SK-N-SH (cell line): ENCODE results near the gene MLF2. TPM values are rescaled to one million over a fixed set of nuclear protein-coding genes. Genes with fewer than 3 reads are reported as not detected.
A peak's percentile ranks its signal among the peaks of the same experiment; 100 is the strongest.

ENCODE experiments used
- CTCF ChIA-PET: fragments of 300-600, 350-600 bp; formaldehyde crosslinking; extraction: SDS; loops from one replicate; lab custom pipeline; 2021; lab: Yijun Ruan, JAX
- POLR2A ChIA-PET: fragments of 350-600 bp; sonication (Branson Sonifier 250); formaldehyde crosslinking; extraction: SDS; loops from one replicate; lab custom pipeline; 2020; ENCODE audit warnings: antibody characterized with exemption, inconsistent platforms; lab: Yijun Ruan, JAX
- DNase-seq: peaks from one replicate; pipeline ENCODE4 v3.0.0; 2012
- H2AFZ ChIP-seq: fragments of 200-600 bp; sonication (generic); 2 replicates; pipeline ENCODE4 v1.8.1; 2016; ENCODE audit warnings: antibody characterized with exemption, mild to moderate bottlenecking, low read depth
- H3F3A ChIP-seq: fragments of 200-600 bp; sonication (generic); replicated peaks from 2 replicates; pipeline ENCODE3; 2016; ENCODE audit warnings: antibody characterized with exemption, mild to moderate bottlenecking; ENCODE audit not compliant: insufficient read depth
- H3K27ac ChIP-seq, 2 experiments: fragments of 200-500 bp in 1 of 2; fragments of 200-600 bp in 1 of 2; sonication (Bioruptor generic) in 1 of 2; sonication (generic), shearing (Covaris generic) in 1 of 2; 2 replicates each; pipeline versions ENCODE4 v1.5.1 to v1.6.1; 2014 to 2016; ENCODE audit warnings: low read depth in 2 of 2, inconsistent platforms in 1 of 2, low read length in 1 of 2, mild to moderate bottlenecking in 1 of 2, mixed read lengths in 1 of 2
- H3K27me3 ChIP-seq: fragments of 200-600 bp; sonication (generic), shearing (Covaris generic); 2 replicates; pipeline ENCODE4 v1.6.1; 2016; ENCODE audit warnings: mixed run types; ENCODE audit not compliant: insufficient read depth
- H3K36me3 ChIP-seq, 2 experiments: fragments of 200-500 bp in 1 of 2; fragments of 200-600 bp in 1 of 2; sonication (Bioruptor generic) in 1 of 2; sonication (generic) in 1 of 2; replicated peaks in 1 of 2; 2 replicates each; pipeline versions ENCODE3 to v1.5.1; 2014 to 2016; ENCODE audit warnings: low read length in 1 of 2, mild to moderate bottlenecking in 1 of 2; ENCODE audit not compliant: insufficient read depth in 2 of 2, control insufficient read depth in 1 of 2
- H3K4me1 ChIP-seq, 2 experiments: fragments of 200-500 bp in 1 of 2; fragments of 200-600 bp in 1 of 2; sonication (Bioruptor generic) in 1 of 2; sonication (generic), shearing (Covaris generic) in 1 of 2; 2 replicates each; pipeline versions ENCODE4 v1.5.1 to v1.6.1; 2014 to 2016; ENCODE audit warnings: low read depth in 1 of 2, low read length in 1 of 2, mixed run types in 1 of 2; ENCODE audit not compliant: insufficient read depth in 2 of 2, control insufficient read depth in 1 of 2
- H3K4me2 ChIP-seq: fragments of 200-600 bp; sonication (generic), shearing (Covaris generic); 2 replicates; pipeline ENCODE4 v1.6.1; 2017; ENCODE audit warnings: mixed run types
- H3K4me3 ChIP-seq, 2 experiments: fragments of 200-500 bp in 1 of 2; fragments of 200-600 bp in 1 of 2; sonication (Bioruptor generic) in 1 of 2; sonication (generic), shearing (Covaris generic) in 1 of 2; 2 replicates each; pipeline versions ENCODE4 v1.5.1 to v1.8.1; 2014 to 2016; ENCODE audit warnings: low read depth in 2 of 2, inconsistent platforms in 1 of 2, low read length in 1 of 2, mild to moderate bottlenecking in 1 of 2, mixed read lengths in 1 of 2, moderate library complexity in 1 of 2
- H3K79me2 ChIP-seq: fragments of 200-600 bp; sonication (generic); 2 replicates; pipeline ENCODE4 v1.8.1; 2017; ENCODE audit warnings: mild to moderate bottlenecking; ENCODE audit not compliant: insufficient read depth
- H3K9ac ChIP-seq: fragments of 200-600 bp; sonication (generic); 2 replicates; pipeline ENCODE4 v1.6.1; 2017; ENCODE audit warnings: mixed run types
- H3K9me2 ChIP-seq: fragments of 200-600 bp; sonication (generic); 2 replicates; pipeline ENCODE4 v1.6.1; 2017; ENCODE audit warnings: mixed run types
- H3K9me3 ChIP-seq: fragments of 200-600 bp; sonication (generic); 2 replicates; pipeline ENCODE4 v1.6.1; 2017; ENCODE audit warnings: mixed run types, mild to moderate bottlenecking, moderate library complexity
- H4K20me1 ChIP-seq: fragments of 200-600 bp; sonication (generic); 2 replicates; pipeline ENCODE4 v1.6.1; 2017; ENCODE audit warnings: mild to moderate bottlenecking, mixed run types; ENCODE audit not compliant: insufficient read depth
- CHD2 ChIP-seq: fragments of 150-350 bp; IDR thresholded peaks from 2 replicates; pipeline ENCODE4 v1.6.1; 2018; ENCODE audit warnings: low read length; ENCODE audit not compliant: partially characterized antibody
- FOXM1 ChIP-seq: IDR thresholded peaks from 2 replicates; pipeline ENCODE4 v1.4.0; 2012; ENCODE audit warnings: low read depth, mild to moderate bottlenecking
- GATA2 ChIP-seq: sonication (generic); formaldehyde crosslinking; IDR thresholded peaks from 2 replicates; pipeline ENCODE4 v1.5.0; 2020; ENCODE audit warnings: mild to moderate bottlenecking, missing genetic modification reagents
- JUND ChIP-seq: IDR thresholded peaks from 2 replicates; pipeline ENCODE4 v1.4.0; 2012
- MEF2A ChIP-seq: IDR thresholded peaks from 2 replicates; pipeline ENCODE4 v1.4.0; 2012; ENCODE audit warnings: low read depth, borderline replicate concordance
- MXI1 ChIP-seq: IDR thresholded peaks from 2 replicates; pipeline ENCODE4 v1.6.1; 2012; ENCODE audit warnings: mild to moderate bottlenecking, low read depth, low read length, improper control_type of control experiment
- NFIC ChIP-seq: IDR thresholded peaks from 2 replicates; pipeline ENCODE4 v1.4.0; 2012; ENCODE audit warnings: borderline replicate concordance
- NRF1 ChIP-seq: IDR thresholded peaks from 2 replicates; pipeline ENCODE4 v1.6.1; 2012; ENCODE audit warnings: low read depth, mild to moderate bottlenecking, low read length
- POLR2AphosphoS5 ChIP-seq: IDR thresholded peaks from 2 replicates; pipeline ENCODE4 v1.6.1; 2012; ENCODE audit warnings: low read depth, low read length
- SMC3 ChIP-seq: IDR thresholded peaks from 2 replicates; pipeline ENCODE4 v1.6.1; 2012; ENCODE audit warnings: low read depth, low read length, improper control_type of control experiment
- TAF1 ChIP-seq: IDR thresholded peaks from 2 replicates; pipeline ENCODE4 v1.6.1; 2012; ENCODE audit warnings: low read depth, mild to moderate bottlenecking, low read length, moderate library complexity, borderline replicate concordance
- TCF12 ChIP-seq: IDR thresholded peaks from 2 replicates; pipeline ENCODE4 v1.4.0; 2012
- WGBS: methylation state at CpG from one replicate; pipeline ENCODE4 v1.1.6; 2017; ENCODE audit warnings: low lambda C conversion rate; 5-methylcytosine and 5-hydroxymethylcytosine counted together
- polyA plus RNA-seq, 3 experiments: library from polyadenylated mRNA; depleted of rRNA; stranded (reverse); fragments of >200 nt; gene quantifications; 2 replicates each; pipeline ENCODE4 v1.2.3, GENCODE V29; 2012
- TF ChIP-seq, protein P1 (sequence below): IDR thresholded peaks from 2 replicates; pipeline ENCODE4 v1.4.0; 2012; ENCODE audit warnings: low read depth, borderline replicate concordance
- TF ChIP-seq, protein P2 (sequence below): IDR thresholded peaks from 2 replicates; pipeline ENCODE4 v1.6.1; 2012; ENCODE audit warnings: mild to moderate bottlenecking, low read depth, low read length, moderate library complexity
- TF ChIP-seq, protein P3 (sequence below): IDR thresholded peaks from 2 replicates; pipeline ENCODE4 v1.4.0; 2012; ENCODE audit warnings: low read depth, borderline replicate concordance
- TF ChIP-seq, protein P4 (sequence below): fragments of 200-600 bp; sonication (generic); IDR thresholded peaks from 2 replicates; pipeline ENCODE4 v1.6.1; 2017; ENCODE audit warnings: antibody characterized with exemption, mild to moderate bottlenecking, moderate library complexity

MLF2 gene
- polyA plus RNA-seq, 1 of the 3 experiments (the other 2 are of a cell fraction) = 535 TPM

DNA sequence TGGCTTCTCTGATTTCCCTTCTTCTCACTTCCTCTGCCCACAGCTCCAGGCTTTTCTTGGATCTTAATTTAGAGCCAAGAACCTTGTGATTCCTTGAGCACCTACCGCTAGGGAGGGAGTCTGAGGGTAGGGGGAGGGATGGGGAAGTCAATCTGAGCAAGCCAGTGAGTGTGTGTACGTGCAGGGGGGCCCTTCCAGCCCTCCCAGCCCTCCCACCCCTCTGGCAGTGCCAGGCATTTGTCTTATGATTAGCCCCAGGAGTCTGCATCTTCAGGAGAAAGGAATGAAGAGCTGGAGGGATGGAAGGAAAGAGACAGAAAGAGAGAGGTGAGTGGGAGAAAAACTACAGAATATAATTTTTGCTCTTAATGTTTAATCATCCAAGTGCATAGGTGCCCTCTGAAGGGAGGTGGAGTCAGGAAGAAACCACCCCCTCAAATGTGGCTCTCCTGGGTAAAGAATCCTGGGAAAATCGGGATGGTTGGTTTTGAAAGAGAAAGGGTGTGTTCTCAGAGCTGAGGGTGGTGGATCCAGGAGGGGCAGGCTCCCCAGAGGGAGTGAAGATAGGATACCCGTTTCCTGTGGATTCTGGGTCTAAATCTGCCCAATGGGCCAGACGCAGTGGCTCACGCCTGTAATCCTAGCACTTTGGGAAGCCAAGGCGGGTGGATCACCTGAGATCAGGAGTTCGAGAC, 54.4 kb downstream of the MLF2 start:
- DNase-seq = no peak
- H2AFZ ChIP-seq = no peak overlapping the region
- peak overlapping the region in 1 of 2 experiments; percentile 74; a peak in 2 of 4 replicates for H3K4me3 ChIP-seq
- H3K9me3 ChIP-seq = no peaks in the 10 kb centered on the region
- ChIA-PET POLR2A (interaction anchor here (2.9 to 3.1 kb wide), 2 partner anchors 9 to 25 kb away, joined by 22 to 38 read pairs; partner anchors contain the start of genes COPS7A and ZNF384), CTCF (interaction anchor here (0.6 to 2.7 kb wide), 13 partner anchors 9 to 319 kb away, joined by 3 to 13 read pairs (median 3); partner anchors contain the start of genes MLF2 and ZNF384)
- no peak overlapping the region for H3K9ac ChIP-seq
- no peaks in the 10 kb centered on the region for H3K27me3 ChIP-seq
- peaks cover 6 to 13% of the 10 kb centered on the region in 2 experiments; a peak in 2 of 4 replicates for H3K4me1 ChIP-seq
- H3K36me3 ChIP-seq = peaks cover 0 to 15% of the 10 kb centered on the region in 2 experiments
- H3K79me2 ChIP-seq = peaks cover 11% of the 10 kb centered on the region
- H3K27ac ChIP-seq = peak overlapping the region in 1 of 2 experiments; percentile 12; a peak in 2 of 4 replicates
- WGBS = 79% methylated on average over 8 of the region's 8 CpGs
- H3K4me2 ChIP-seq = peak overlapping the region; percentile 98
- H3F3A ChIP-seq = peaks cover 12% of the 10 kb centered on the region
- TF ChIP-seq TCF12 (no peak), TAF1 (no peak), POLR2AphosphoS5 (no peak), JUND (no peak), GATA2 (no peak), MXI1 (no peak), MEF2A (no peak), NFIC (no peak), FOXM1 (no peak), SMC3 (no peak), CHD2 (no peak), NRF1 (no peak)
- TF ChIP-seq, protein P1, sequence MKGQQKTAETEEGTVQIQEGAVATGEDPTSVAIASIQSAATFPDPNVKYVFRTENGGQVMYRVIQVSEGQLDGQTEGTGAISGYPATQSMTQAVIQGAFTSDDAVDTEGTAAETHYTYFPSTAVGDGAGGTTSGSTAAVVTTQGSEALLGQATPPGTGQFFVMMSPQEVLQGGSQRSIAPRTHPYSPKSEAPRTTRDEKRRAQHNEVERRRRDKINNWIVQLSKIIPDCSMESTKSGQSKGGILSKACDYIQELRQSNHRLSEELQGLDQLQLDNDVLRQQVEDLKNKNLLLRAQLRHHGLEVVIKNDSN = no peak
- TF ChIP-seq, protein P2, sequence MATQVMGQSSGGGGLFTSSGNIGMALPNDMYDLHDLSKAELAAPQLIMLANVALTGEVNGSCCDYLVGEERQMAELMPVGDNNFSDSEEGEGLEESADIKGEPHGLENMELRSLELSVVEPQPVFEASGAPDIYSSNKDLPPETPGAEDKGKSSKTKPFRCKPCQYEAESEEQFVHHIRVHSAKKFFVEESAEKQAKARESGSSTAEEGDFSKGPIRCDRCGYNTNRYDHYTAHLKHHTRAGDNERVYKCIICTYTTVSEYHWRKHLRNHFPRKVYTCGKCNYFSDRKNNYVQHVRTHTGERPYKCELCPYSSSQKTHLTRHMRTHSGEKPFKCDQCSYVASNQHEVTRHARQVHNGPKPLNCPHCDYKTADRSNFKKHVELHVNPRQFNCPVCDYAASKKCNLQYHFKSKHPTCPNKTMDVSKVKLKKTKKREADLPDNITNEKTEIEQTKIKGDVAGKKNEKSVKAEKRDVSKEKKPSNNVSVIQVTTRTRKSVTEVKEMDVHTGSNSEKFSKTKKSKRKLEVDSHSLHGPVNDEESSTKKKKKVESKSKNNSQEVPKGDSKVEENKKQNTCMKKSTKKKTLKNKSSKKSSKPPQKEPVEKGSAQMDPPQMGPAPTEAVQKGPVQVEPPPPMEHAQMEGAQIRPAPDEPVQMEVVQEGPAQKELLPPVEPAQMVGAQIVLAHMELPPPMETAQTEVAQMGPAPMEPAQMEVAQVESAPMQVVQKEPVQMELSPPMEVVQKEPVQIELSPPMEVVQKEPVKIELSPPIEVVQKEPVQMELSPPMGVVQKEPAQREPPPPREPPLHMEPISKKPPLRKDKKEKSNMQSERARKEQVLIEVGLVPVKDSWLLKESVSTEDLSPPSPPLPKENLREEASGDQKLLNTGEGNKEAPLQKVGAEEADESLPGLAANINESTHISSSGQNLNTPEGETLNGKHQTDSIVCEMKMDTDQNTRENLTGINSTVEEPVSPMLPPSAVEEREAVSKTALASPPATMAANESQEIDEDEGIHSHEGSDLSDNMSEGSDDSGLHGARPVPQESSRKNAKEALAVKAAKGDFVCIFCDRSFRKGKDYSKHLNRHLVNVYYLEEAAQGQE = no peak
- TF ChIP-seq, protein P3, sequence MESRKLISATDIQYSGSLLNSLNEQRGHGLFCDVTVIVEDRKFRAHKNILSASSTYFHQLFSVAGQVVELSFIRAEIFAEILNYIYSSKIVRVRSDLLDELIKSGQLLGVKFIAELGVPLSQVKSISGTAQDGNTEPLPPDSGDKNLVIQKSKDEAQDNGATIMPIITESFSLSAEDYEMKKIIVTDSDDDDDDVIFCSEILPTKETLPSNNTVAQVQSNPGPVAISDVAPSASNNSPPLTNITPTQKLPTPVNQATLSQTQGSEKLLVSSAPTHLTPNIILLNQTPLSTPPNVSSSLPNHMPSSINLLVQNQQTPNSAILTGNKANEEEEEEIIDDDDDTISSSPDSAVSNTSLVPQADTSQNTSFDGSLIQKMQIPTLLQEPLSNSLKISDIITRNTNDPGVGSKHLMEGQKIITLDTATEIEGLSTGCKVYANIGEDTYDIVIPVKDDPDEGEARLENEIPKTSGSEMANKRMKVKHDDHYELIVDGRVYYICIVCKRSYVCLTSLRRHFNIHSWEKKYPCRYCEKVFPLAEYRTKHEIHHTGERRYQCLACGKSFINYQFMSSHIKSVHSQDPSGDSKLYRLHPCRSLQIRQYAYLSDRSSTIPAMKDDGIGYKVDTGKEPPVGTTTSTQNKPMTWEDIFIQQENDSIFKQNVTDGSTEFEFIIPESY = no peak
- TF ChIP-seq, protein P4, sequence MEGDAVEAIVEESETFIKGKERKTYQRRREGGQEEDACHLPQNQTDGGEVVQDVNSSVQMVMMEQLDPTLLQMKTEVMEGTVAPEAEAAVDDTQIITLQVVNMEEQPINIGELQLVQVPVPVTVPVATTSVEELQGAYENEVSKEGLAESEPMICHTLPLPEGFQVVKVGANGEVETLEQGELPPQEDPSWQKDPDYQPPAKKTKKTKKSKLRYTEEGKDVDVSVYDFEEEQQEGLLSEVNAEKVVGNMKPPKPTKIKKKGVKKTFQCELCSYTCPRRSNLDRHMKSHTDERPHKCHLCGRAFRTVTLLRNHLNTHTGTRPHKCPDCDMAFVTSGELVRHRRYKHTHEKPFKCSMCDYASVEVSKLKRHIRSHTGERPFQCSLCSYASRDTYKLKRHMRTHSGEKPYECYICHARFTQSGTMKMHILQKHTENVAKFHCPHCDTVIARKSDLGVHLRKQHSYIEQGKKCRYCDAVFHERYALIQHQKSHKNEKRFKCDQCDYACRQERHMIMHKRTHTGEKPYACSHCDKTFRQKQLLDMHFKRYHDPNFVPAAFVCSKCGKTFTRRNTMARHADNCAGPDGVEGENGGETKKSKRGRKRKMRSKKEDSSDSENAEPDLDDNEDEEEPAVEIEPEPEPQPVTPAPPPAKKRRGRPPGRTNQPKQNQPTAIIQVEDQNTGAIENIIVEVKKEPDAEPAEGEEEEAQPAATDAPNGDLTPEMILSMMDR = no peak
- no peaks in the 10 kb centered on the region for H4K20me1 ChIP-seq
- no peaks in the 10 kb centered on the region for H3K9me2 ChIP-seq
